Measurements from ENCODE around the gene PLCB2.

DNA sequence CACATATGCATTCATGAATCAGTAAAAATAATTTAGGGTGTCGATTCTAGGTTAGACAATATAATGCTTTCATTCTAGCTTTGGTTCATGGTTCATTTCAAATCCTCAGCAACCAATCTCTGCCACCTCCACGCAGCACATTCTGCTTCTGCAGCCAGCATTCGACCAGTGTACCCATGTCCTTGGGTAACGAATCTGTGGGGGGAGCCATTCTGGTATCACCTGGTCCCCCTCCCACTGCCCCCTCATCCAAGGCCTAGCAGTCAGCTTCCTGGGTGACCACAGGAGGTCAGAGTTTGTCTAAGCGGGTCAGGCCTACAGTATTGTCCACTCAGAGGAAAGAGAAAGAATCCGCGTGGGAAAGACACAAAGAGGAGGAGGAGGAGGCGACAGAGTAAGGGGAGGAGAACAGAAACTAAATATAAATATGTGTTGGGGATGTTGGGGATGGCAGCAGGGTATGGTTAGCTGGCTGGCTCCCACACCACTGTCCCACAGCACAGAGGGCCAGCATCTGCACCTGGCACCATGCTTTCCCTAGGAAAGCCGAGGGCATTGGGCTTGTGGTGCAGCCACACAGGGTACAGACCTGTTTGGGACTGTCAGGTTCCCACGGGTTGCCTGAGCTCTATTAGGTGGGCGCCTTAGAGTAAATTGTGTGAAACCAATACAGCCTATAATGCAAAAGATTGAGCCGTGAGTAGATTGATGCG is 56.8 kb downstream of the PLCB2 start:
- TF ChIP-seq CTCF (IDR thresholded peaks at IDR 0.05; ENCODE audit: poor library complexity, severe bottlenecking): no peak
- TF ChIP-seq, protein P1, sequence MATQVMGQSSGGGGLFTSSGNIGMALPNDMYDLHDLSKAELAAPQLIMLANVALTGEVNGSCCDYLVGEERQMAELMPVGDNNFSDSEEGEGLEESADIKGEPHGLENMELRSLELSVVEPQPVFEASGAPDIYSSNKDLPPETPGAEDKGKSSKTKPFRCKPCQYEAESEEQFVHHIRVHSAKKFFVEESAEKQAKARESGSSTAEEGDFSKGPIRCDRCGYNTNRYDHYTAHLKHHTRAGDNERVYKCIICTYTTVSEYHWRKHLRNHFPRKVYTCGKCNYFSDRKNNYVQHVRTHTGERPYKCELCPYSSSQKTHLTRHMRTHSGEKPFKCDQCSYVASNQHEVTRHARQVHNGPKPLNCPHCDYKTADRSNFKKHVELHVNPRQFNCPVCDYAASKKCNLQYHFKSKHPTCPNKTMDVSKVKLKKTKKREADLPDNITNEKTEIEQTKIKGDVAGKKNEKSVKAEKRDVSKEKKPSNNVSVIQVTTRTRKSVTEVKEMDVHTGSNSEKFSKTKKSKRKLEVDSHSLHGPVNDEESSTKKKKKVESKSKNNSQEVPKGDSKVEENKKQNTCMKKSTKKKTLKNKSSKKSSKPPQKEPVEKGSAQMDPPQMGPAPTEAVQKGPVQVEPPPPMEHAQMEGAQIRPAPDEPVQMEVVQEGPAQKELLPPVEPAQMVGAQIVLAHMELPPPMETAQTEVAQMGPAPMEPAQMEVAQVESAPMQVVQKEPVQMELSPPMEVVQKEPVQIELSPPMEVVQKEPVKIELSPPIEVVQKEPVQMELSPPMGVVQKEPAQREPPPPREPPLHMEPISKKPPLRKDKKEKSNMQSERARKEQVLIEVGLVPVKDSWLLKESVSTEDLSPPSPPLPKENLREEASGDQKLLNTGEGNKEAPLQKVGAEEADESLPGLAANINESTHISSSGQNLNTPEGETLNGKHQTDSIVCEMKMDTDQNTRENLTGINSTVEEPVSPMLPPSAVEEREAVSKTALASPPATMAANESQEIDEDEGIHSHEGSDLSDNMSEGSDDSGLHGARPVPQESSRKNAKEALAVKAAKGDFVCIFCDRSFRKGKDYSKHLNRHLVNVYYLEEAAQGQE (IDR thresholded peaks at IDR 0.05; ENCODE audit: borderline replicate concordance): no peak
- TF ChIP-seq TAF1 (IDR thresholded peaks at IDR 0.05; ENCODE audit: low read depth): no peak
- TF ChIP-seq EZH2 (IDR thresholded peaks at IDR 0.05; ENCODE audit: borderline replicate concordance, insufficient read depth, low read length, poor library complexity, severe bottlenecking): no peak
- no peak for TF ChIP-seq EP300 (conservative IDR thresholded peaks at IDR 0.05; ENCODE audit: poor library complexity, severe bottlenecking)
